GM19372 (cell line): ENCODE measurements around the gene NDUFV1.
"Not testable (repeated sequence)": the region's sequence is repeated elsewhere in the genome, so short reads cannot be mapped to it uniquely, and the experiment has no call there.

Experiments
- ATAC-seq: cut with Tn5 transposase; IDR thresholded peaks from one replicate; pipeline ENCODE4 v1.9.1; 2021; ENCODE audit warnings: mild to moderate bottlenecking, low read depth, moderate library complexity; ENCODE audit not compliant: unreplicated experiment

Gene NDUFV1

DNA sequence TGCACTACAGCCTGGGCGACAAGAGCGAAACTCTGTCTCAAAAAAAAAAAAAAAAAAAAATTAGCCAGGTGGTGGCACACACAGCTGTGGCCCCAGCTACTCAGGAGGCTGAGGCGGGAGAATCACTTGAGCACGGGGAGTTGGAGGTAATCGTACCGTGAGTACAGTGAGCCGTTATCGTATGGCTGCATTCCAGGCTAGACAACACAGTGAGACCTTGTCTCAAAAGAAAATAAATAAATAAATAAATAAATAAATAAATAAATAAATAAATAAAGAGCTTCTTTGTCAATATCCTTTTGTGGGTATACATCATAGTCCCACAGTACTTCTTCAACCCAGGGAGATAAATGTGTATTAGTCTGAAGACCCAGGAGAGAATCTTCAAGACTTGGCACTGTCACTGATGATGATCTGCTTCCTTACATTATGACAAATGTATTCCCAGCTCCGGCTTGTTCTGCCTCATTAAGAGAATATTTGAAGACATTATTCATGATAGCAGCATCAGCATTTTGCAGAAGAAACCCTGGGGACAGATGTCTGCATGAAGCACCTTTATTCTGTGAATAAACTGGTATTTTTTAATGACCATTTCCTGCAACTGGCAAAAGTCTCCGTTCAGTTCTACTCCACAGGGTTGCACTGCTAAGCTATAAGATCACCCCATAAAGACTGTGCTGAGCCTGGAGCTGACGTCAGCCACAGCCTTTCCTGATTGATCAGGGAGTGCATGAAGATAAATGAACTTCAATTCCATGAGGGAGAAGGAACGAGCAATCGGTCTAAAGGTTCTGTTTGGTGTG is 45.4 kb downstream of the NDUFV1 start:
- no peak for ATAC-seq

DNA sequence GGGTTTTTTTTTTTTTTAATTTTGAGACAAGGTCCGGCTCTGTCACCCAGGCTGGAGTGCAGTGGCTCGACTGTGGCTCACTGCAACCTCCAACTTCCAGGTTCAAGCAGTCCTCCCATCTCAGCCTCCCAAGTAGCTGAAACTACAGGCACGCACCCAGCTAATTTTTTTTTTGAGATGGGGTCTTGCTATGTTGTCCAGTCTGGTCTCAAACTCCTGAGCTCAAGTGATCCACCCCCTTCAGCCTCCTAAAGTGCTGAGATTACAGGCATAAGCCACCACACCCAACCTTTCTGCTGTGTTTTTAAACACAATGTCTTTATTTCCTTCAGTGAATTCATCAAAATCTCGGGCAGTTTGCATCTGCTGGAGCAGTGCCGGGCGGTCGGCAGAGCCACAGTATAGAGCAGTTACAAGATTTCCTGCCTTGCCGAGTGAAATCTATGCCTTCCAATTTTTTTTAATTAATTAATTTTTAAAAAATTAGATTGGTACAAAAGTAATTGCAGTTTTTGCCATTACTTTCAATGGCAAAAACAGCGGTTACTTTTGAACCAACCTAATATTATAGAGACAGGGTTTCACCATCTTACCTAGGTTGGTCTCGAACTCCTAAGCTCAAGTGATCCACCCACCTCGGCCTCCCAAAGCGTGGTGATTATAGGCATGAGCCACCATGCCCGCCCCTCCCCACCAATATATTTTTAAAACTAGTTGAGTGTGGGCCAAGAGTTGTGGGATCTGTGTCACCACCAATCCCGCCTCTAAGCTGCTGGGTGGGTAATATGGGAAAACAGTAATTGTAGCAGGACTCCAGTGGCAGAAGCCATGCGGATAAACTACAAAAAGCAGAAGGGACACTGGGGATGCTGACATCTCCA is 46.5 kb downstream of the NDUFV1 start:
- ATAC-seq: no peak

DNA sequence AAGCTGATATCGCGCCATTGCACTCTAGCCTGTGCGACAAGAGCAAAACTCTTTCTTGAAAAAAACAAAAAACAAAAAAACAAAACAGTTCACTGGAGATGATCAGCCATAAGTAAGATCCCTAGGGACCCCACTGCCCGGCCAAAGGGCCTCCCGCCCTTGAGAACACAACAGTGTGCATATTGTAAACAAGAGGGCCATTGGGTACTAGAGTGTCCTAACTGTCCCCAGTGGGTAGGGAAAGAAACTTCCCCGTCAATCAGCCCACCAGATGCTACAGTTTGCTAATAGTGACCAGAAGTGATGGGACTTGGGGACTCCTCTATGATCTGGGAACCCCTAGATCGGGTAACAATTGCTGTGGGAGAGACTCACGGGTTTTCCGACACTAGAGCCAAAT is 47.5 kb downstream of the NDUFV1 start:
- no peak for ATAC-seq

DNA sequence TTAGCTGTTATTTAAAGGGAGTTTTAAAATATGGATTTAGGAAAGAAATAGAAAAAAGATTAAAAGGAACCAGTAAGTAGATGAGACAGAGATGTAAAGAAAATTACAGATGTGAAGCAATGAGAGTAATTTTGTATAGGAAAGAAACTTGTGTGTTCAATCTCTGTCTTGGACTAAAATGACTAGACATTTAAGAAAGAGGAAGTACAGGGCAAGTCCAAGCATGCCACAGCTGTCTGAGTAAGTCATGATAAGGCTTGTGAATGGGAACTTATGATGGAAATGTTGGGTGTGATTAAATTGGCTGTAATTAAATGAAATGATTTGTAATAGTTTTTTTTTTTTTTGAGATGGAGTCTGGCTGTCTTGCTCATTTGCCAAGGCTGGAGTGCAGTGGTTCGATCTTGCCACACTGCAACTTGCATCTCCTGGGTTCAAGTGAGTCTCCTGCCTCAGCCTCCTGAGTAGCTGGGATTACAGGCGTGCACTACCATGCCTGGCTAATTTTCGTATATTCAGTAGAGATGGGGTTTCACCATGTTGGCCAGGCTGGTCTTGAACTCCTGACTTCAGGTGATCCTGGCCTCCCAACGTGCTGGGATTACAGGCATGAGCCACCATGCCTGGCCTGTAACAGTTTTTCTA is 49.7 kb downstream of the NDUFV1 start:
- no peak for ATAC-seq

DNA sequence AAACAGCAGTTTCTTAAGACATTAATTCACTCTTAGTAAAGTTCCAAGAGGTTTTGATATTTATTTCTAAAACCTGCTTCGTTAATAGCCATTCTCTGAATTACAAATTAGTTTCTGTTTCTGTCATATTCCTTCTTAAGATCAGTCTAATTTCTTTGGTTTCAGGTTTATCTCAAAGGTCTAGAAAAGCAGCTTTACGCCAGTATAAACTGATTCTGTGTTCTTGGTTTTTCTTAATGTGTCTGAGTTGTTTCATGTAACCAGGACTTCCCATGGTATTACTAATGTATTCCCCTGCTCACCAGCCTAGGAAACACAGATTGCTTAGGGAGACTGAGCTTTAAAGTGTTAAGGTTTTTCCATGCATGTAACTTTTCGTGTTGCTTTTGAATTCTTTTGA is 50.6 kb downstream of the NDUFV1 start:
- no peak for ATAC-seq

DNA sequence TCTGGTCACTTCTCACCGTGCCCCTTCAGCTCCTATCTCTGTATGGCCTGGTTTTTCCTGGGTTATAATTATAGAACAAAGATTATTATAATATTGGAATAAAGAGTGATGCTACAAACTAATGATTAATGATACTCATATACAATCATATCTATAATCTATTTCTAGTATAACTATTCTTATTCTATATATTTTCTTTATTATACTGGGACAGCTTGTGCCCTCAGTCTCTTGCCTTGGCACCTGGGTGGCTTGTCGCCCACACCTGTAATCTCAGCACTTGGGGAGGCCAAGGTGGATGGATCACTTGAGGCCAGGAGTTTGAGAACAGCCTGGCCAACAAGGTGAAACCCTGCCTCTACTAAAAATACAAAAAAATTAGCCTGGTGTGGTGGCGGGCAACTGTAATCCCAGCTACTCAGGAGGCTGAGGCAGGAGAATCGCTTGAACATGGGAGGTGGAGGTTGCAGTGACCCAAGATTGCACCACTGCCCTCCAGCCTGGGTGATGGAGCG is 53.0 kb downstream of the NDUFV1 start:
- ATAC-seq: not testable (repeated sequence)

DNA sequence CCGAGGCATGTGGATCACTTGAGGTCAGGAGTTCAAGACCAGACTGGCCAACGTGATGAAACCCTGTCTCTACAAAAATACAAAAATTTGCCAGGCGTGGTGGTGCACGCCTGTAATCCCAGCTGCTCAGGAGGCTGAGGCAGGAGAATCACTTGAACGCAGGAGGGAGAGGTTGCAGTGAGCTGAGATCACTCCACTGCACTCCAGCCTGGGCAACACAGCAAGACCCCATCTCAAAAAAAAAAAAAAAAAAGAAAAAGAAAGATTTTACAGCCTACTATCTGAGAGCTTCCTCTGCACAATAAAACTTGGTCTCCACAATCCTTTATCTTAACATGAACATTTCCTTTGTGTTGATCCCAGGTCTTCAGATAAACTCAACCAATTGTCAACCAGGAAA is 54.0 kb downstream of the NDUFV1 start:
- not testable (repeated sequence) for ATAC-seq
